Activated CD4-positive, alpha-beta memory T cell treated with anti-CD3 and anti-CD28 coated beads, Interleukin-2, amount 10 ng/mL, durations not matched to agents 7 days and 5 days (primary cell): ENCODE measurements around the gene ERCC6L. TPM values are rescaled to one million over a fixed set of nuclear protein-coding genes. Genes with fewer than 3 reads are reported as not detected.
"Not testable (repeated sequence)": the region's sequence is repeated elsewhere in the genome, so short reads cannot be mapped to it uniquely, and the experiment has no call there.

Experiments used
- CTCF ChIA-PET: fragments of 350-600 bp; sonication (Branson Sonifier 250); formaldehyde crosslinking; loops from one replicate; lab custom pipeline; 2021; ENCODE audit warnings: antibody characterized with exemption, inconsistent platforms; lab: Charles Lee
- POLR2A ChIA-PET: fragments of 350-600 bp; sonication (Branson Sonifier 250); formaldehyde crosslinking; loops from one replicate; lab custom pipeline; 2021; ENCODE audit warnings: antibody characterized with exemption; lab: Charles Lee
- DNase-seq: peaks from one replicate; pipeline ENCODE4 v3.0.0-alpha.2; 2020
- H3K27ac Mint-ChIP-seq: one replicate; pipeline ENCODE4 v1.8.0; 2021; ENCODE audit warnings: mild to moderate bottlenecking, mixed read lengths
- H3K27me3 Mint-ChIP-seq: one replicate; pipeline ENCODE4 v1.8.0; 2021; ENCODE audit warnings: mixed read lengths
- H3K36me3 Mint-ChIP-seq: one replicate; pipeline ENCODE4 v1.8.0; 2021; ENCODE audit warnings: low read depth, mixed read lengths
- H3K4me1 Mint-ChIP-seq: one replicate; pipeline ENCODE4 v1.8.0; 2021; ENCODE audit warnings: mixed read lengths
- H3K4me3 Mint-ChIP-seq: one replicate; pipeline ENCODE4 v1.8.0; 2021; ENCODE audit warnings: mild to moderate bottlenecking, mixed read lengths
- H3K9me3 Mint-ChIP-seq: one replicate; pipeline ENCODE4 v1.8.0; 2021; ENCODE audit warnings: mixed read lengths
- total RNA-seq, 2 experiments: library from RNA; stranded (reverse); gene quantifications; one replicate each; pipeline ENCODE4 v1.2.3, GENCODE V29; 2021

ERCC6L gene
- total RNA-seq, 2 experiments from 2014 or later = 9.0 to 9.5 TPM

DNA sequence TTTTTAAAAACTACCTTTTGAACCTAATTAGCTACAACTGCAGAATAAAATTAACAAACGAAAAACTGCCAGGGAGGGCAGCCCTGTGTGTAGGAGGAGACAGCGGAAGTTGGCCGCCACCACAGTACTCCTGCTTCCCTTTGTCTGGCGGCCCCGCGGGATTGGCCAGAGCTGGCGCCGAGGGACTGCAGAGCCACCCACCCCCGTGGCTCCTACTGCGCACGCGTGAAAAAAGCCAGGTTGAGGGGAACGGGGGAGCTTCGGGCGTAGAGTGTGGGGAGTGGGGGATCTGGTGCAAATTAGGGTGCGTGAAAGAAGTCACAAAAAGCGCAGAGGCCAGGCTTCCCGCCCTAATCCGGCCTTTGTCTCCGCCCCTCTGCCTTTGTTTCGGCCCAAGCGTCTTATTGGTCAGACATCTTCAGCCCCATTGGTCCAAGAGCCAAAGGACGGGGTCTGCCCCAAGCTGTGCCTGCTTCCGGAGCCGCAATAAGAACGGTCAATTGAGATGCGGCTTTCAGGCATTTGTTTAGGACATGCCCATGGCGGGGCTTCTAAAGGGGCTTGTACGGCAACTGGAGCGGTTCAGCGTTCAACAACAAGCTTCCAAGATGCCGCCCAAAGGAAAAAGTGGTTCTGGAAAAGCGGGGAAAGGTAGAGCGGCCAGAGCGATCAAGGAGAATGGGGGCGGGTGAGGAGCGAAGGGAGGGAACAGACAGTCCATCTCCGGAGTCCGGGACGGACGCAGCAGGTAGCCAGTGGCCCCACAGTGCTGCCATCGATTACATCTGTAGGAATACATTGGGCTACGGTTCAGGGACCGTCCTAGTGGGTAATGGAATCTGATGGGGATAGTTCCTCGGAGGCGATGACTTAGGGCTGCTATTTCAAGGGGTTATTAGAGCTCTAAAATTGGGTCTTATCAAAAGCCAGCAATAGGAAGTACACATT, 57.4 kb downstream of the ERCC6L start, which contains the start of gene PIN4:
PIN4 (plus strand) TSS at position 580 of the 948 bp plus-strand sequence; CDS start at position 609, 29 bp downstream.
- no peaks in the 10 kb centered on the region for H3K9me3 Mint-ChIP-seq
- peak; percentile 87 for DNase-seq
- no peak within 1 kb of the TSS for H3K27ac Mint-ChIP-seq
- H3K27me3 Mint-ChIP-seq = no peaks in the 10 kb centered on the region
- H3K36me3 Mint-ChIP-seq = peaks cover 6% of the 10 kb centered on the region
- ChIA-PET POLR2A (interaction anchor here (0.9 to 2.2 kb wide), 10 partner anchors 9 to 188 kb away, joined by 3 to 17 read pairs (median 4); partner anchors contain the start of genes ERCC6L, RPS4X and RTL5), CTCF (interaction anchor here (0.8 to 2.6 kb wide), 8 partner anchors 49 to 164 kb away, joined by 3 to 9 read pairs (median 4); partner anchors contain the start of genes ERCC6L, RPS4X and RTL5)
- peaks cover 16% of the 10 kb centered on the region for H3K4me1 Mint-ChIP-seq
- H3K4me3 Mint-ChIP-seq = no peak within 1 kb of the TSS

DNA sequence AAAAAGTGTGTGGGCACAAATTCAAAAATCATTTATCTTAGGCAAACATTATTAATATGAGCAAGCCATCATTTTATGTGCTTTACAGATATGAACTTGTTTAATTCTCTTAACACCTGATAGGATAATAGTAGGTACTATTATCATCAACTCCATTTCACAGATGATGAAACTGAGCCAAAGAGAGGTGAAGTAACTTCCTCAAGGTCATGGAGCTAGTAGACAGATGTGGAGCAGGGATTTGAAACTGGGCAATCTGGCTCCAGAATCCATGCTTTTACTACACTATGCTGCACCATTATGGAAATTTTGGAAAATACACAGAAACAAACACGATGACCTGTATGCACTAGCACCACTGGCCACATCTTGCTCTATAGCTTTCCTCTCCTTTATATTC, 58.3 kb downstream of the ERCC6L start:
- no peak overlapping the region for H3K27ac Mint-ChIP-seq
- H3K36me3 Mint-ChIP-seq = no peaks in the 10 kb centered on the region
- ChIA-PET POLR2A (interaction anchor here (1.1 to 2.2 kb wide), 9 partner anchors 9 to 188 kb away, joined by 3 to 17 read pairs (median 5); partner anchors contain the start of genes ERCC6L, RPS4X and RTL5), CTCF (interaction anchor here (1.0 to 2.6 kb wide), 4 partner anchors 75 to 163 kb away, joined by 3 to 9 read pairs (median 4); partner anchors contain the start of gene RPS4X)
- H3K27me3 Mint-ChIP-seq = no peaks in the 10 kb centered on the region
- peaks cover 15% of the 10 kb centered on the region for H3K4me1 Mint-ChIP-seq
- no peaks in the 10 kb centered on the region for H3K9me3 Mint-ChIP-seq
- DNase-seq = no peak
- no peak overlapping the region for H3K4me3 Mint-ChIP-seq

DNA sequence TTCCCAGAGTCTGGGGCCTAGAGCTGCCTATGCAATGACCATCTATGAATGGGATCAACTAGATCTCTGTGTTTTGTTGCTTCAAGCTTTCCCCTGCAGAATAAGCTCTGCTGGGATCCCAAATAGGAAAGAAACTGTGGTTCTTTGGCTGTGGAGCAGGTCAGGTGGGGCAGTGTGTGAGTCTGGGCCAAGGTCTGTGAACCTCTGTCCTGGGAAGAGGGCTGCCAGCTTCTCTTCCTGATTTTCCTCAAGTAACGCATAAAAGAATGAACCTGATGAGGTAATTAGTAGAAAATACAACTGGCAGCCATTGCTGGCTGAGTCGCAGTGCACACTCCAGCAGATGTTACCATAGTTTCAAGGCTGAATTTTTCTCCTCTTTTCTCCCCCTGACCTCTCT, 61.8 kb downstream of the ERCC6L start:
- ChIA-PET POLR2A (no interaction called here), CTCF (no interaction called here)
- Mint-ChIP-seq H3K4me1 (peaks cover 11% of the 10 kb centered on the region), H3K27me3 (peaks cover 2% of the 10 kb centered on the region), H3K9me3 (no peaks in the 10 kb centered on the region), H3K36me3 (no peaks in the 10 kb centered on the region), H3K27ac (no peak overlapping the region), H3K4me3 (no peak overlapping the region)
- no peak for DNase-seq

DNA sequence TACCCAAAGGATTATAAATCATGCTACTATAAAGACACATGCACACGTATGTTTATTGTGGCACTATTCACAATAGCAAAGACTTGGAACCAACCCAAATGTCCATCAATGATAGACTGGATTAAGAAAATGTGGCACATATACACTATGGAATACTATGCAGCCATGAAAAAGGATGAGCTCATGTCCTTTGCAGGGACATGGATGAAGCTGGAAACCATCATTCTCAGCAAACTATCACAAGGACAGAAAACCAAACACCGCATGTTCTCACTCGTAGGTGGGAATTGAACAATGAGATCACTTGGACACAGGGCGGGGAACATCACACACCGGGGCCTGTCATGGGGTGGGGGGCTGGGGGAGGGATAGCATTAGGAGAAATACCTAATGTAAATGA, 62.5 kb downstream of the ERCC6L start:
- DNase-seq, H3K27me3 Mint-ChIP-seq, H3K27ac Mint-ChIP-seq, H3K9me3 Mint-ChIP-seq, CTCF ChIA-PET, POLR2A ChIA-PET, H3K4me3 Mint-ChIP-seq, H3K36me3 Mint-ChIP-seq: not testable (repeated sequence)
- peaks cover 11% of the 10 kb centered on the region for H3K4me1 Mint-ChIP-seq

DNA sequence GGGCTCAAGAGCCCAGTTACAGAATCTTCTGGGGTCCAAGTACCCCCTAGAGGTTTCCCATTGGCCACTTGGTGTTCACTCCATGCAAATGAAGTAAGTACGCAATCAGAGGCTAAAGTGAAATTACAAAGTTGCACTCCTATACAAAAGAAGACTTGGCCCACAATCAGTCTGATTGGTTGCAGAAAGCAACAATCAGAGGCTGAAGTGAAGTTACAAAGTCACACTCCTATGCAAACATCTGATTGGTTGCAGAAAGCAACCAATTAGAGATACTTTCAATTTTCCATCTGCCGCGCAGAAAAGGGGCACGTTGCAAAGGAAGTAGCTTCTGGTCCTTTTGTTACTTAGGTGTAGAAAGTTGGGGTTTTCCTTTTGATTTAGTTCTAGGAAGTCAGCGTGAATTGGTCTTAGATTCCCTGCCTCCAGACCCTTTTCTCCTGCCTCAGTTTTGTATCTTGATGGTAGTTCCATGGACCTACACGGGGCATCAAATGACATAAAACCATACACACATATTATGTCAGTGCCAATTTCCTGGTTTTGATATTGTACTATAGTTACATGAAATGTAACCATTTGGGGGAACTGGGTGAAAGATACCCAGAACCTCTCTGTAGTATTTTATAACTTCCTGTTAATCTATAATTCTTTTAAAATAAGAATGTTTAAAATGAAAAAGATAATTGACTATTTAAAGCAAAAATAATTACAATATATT, 69.7 kb downstream of the ERCC6L start:
- H3K27ac Mint-ChIP-seq = peak overlapping the region; percentile 91
- H3K4me1 Mint-ChIP-seq = peaks cover 10% of the 10 kb centered on the region
- peak; percentile 52 for DNase-seq
- H3K4me3 Mint-ChIP-seq = peak overlapping the region; percentile 74
- POLR2A ChIA-PET = interaction anchor here (1.0 kb wide), 1 partner anchor 12 kb away, joined by 8 read pairs; the partner anchor contains the start of gene PIN4
- CTCF ChIA-PET = no interaction called here
- peaks cover 2% of the 10 kb centered on the region for H3K27me3 Mint-ChIP-seq
- no peaks in the 10 kb centered on the region for H3K36me3 Mint-ChIP-seq
- H3K9me3 Mint-ChIP-seq = no peaks in the 10 kb centered on the region

DNA sequence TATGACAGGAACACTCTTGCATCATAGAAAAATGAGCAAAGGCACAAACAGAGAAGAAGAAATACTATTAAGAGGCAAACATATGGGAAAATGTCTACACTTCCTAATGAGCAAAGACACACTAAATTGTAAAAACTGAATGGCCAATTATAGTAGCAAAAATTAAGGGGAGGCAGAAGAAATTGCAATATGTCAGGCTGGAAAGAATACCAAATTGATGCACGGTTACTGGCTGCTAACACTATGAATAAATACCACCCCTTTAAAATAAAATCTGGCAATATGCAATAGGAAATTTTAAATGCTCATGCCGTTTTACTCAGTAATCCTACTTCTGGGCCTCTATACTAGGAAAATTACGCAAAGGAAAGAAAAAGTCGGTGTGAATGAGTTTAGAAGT, 73.3 kb downstream of the ERCC6L start:
- no peak for DNase-seq
- Mint-ChIP-seq H3K4me1 (peaks cover 10% of the 10 kb centered on the region), H3K27me3 (no peaks in the 10 kb centered on the region), H3K36me3 (no peaks in the 10 kb centered on the region), H3K4me3 (no peak overlapping the region), H3K9me3 (no peaks in the 10 kb centered on the region), H3K27ac (no peak overlapping the region)
- ChIA-PET POLR2A (no interaction called here), CTCF (no interaction called here)

DNA sequence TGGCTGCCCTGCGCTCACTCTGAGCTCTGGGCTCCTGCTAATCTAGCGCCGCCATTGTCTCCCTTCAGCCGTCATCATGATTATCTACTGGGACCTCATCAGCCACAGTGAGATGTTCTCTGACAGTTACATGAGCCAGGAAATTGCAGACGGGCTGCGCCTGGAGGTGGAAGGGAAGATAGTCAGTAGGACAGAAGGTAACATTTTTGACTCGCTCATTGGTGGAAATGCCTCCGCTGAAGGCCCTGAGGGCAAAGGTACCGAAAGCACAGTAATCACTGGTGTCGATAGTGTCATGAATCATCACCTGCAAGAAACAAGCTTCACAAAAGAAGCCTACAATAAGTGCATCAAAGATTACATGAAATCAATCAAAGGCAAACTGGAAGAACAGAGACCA, 79.1 kb downstream of the ERCC6L start:
- no peak for DNase-seq
- Mint-ChIP-seq H3K4me3 (no peak overlapping the region), H3K27me3 (no peaks in the 10 kb centered on the region), H3K4me1 (no peaks in the 10 kb centered on the region), H3K27ac (no peak overlapping the region), H3K36me3 (no peaks in the 10 kb centered on the region), H3K9me3 (no peaks in the 10 kb centered on the region)
- POLR2A ChIA-PET = no interaction called here
- CTCF ChIA-PET = no interaction called here

DNA sequence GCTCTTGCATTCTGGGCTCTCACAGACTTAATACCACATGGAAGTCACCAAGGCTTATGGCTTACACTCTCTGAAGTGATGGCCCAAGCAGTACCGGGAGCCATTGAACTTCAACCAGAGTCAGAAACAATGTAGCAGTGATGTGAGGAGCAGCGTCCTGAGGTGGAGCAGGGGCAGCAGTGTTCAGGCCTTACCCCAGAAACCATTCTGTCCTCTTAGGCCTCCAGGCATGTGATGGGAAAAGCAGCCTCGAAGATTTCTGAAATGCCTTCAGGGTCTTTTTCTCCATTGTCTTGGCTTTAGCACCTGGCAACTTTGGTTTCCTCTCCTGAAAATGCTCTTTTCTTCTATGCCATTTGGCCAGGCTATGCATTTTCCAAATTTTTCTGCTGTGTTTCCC, 80.1 kb downstream of the ERCC6L start:
- CTCF ChIA-PET = no interaction called here
- H3K36me3 Mint-ChIP-seq = no peaks in the 10 kb centered on the region
- H3K4me1 Mint-ChIP-seq = no peaks in the 10 kb centered on the region
- H3K9me3 Mint-ChIP-seq = no peaks in the 10 kb centered on the region
- H3K27ac Mint-ChIP-seq = no peak overlapping the region
- DNase-seq = no peak
- H3K27me3 Mint-ChIP-seq = no peaks in the 10 kb centered on the region
- H3K4me3 Mint-ChIP-seq = no peak overlapping the region
- POLR2A ChIA-PET = no interaction called here

Other genes with a start within 250 kb of the ERCC6L start
- gene RTL5, start 107.1 kb downstream of the ERCC6L start, total RNA-seq = under 1 TPM; 0.13 TPM
- 1 to 10 TPM; 7.5 to 8.9 TPM for gene PIN4, start 57.3 kb downstream of the ERCC6L start, total RNA-seq
- 100 to 1,000 TPM; 808 to 834 TPM for gene RPS4X, start 38.2 kb upstream of the ERCC6L start, total RNA-seq
- not detected for gene CITED1, start 66.9 kb upstream of the ERCC6L start, total RNA-seq